SK-MEL-5 (cell line): ENCODE results near the gene MUC21. TPM values are rescaled to one million over a fixed set of nuclear protein-coding genes. Genes with fewer than 3 reads are reported as not detected.
A peak's percentile ranks its signal among the peaks of the same experiment; 100 is the strongest.

Source experiments
- DNase-seq: peaks from one replicate; pipeline ENCODE4 v3.0.0-alpha.2; 2016; ENCODE audit warnings: low read depth, low spot score
- in situ Hi-C: cut with HindIII; loops from 2 replicates; pipeline ENCODE4 v1.10.0; 2016; ENCODE audit warnings: low sequenced_read_pairs, high pct_unique_total_duplicates, low pct_unique_long_range_greater_than_20kb
- polyA plus RNA-seq, 2 experiments: library from polyadenylated mRNA; depleted of rRNA; stranded (reverse); fragments of >200 nt; gene quantifications; 2 replicates each; pipeline ENCODE4 v1.2.3, GENCODE V29; 2015
- total RNA-seq: library from RNA; depleted of rRNA; stranded (reverse); fragments of >200 nt; shearing (Covaris generic); gene quantifications from 2 replicates; pipeline ENCODE4 v1.2.3, GENCODE V29; 2014; rRNA removed

Gene MUC21
- not detected in 2 replicates for total RNA-seq
- not detected in 2 replicates for polyA plus RNA-seq (2015; cell fraction: cytosol; rRNA removed)
- polyA plus RNA-seq (2015; cell fraction: nucleus; rRNA removed): not detected in 2 replicates

DNA sequence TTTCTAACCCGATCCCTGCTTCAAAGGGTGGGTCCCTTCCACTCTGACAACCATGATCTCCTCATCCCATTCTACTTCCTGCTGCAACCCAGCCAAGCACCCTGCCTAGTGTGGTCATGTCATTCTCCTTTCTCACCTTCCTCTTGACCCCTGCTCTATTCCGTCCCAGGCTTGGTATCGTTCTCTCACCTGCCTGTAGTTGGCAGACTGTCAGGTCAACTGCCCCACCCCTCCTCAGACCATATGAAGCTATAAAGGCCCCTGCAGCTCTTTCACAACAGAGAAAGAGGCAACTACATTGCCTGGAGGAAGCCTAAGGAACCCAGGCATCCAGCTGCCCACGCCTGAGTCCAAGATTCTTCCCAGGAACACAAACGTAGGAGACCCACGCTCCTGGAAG is at the start of gene MUC21:
MUC21 (plus strand) TSS at position 280 of the 400 bp plus-strand sequence. CDS start 241 bp downstream, outside the sequence.
- in situ Hi-C loops: no loop called here
- DNase-seq: no peak

DNA sequence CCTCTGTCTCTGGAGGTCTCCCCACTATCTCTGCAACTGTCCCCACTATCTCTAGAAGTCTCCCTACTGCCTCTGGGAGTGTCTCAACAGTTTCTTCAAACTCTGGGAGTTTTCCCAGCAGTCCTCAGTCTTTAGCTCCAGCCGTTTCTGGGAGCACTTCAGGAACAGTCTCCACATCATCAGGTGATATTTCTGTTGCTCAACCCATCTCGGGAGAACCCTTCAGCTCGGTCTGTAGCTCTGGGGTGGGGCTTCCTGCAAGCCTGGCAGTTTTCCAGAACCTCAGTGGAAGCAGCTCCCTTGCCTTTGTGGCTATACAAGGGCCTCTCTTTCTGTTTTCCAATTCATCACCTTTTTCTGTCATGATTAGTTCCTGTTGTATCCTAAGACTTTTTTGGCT is 48.5 kb upstream of the MUC21 start:
- in situ Hi-C loops: no loop called here
- DNase-seq: peak; percentile 19

DNA sequence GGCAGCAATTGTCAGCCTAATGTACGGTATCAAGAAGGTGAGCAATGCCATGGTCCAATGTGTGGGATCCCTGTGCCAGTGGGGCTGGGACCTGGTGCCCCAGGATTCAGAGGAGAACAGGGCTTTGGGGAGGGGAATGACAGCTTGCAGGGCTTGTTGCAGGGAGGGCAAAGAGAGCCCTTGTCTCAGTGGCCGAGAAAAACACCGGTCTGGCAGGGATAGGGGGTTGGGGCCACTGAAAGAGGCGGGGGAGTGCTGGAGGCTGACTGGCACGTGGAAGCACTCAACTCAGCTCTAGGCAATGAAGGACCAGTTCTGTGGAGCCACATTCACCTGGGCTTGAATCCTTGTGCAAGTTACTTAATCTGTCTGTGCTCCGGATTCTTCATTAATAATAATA is 46.3 kb upstream of the MUC21 start:
- in situ Hi-C loops: no loop called here

DNA sequence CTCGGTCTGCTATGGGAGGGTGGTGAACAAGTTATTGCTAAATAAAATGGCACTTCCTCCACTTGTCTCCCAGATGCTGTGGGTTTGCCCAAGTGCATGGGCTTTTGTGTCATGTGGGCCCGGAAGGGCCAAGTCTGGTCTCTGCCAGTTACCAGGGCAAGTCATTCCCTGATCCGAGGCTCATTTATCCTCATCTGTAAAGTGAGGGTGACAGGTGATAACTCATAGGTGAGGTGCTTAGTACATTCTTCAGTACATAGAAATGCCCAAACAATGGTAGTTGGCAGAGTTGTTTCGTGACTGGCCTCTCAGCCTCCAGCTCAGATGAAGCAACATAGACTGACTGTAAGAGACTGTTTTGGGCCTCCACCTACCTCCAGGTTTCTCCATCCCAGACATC is 44.8 kb upstream of the MUC21 start:
- in situ Hi-C loops: no loop called here

More for the DNA sequence above, 46.3 kb upstream of the MUC21 start:
- DNase-seq: no peak

DNA sequence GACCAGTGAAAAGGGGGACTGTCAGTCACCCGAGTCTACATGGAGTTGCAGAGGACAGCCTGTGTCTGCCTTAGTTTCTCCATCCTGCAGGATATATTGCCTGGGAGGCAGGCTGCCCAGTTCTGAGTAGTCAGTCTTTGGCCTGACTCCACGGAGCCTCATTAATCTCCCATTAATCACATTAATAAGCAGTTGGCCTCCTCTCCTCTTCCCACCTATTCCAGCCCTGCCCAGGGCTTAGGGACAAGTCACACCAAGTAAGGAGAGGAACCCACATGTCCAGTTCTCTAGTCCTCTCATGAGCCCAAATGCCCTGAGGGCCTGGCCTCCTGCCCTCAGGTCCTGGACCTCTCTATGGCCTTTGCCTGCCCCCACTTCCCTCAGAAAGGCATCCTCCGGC is 44.0 kb upstream of the MUC21 start:
- in situ Hi-C loops: no loop called here
- DNase-seq: no peak

More for the DNA sequence above, 44.8 kb upstream of the MUC21 start:
- DNase-seq: no peak

DNA sequence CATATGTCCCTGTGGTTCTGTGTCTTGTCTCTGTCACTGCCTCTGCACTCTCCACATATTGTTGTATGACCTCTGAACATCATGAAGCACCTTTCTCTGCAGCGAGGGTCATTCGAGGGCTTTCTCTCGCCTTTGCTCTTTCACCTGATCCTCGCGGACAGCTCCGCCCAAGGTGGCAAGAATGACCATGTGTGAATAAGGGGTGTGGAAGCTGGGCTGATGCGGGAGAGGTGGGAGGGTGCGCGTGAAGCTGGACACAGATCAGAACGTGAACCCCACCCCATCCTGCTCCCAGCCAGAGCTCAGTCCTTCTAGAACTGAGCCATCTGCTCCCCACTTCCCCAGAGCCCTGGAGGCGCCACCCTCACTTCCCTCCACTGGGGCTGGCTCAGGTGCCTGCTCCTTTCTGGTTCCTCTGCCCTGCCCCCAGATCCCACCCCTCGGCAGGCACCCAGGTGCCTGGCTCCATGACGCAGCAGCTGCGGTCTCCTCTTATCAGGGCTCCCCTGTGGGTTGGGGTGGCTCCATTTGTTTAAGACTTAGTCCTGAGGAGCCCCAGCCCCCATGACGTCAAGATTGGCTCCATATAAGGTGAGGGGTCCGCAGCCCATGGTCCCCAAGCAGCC is 43.0 kb upstream of the MUC21 start, which contains the start of gene MUCL3:
MUCL3 (plus strand) TSS at position 613 of the 626 bp plus-strand sequence. CDS start 27 bp downstream, outside the sequence.
- in situ Hi-C loops: no loop called here
- DNase-seq: no peak

DNA sequence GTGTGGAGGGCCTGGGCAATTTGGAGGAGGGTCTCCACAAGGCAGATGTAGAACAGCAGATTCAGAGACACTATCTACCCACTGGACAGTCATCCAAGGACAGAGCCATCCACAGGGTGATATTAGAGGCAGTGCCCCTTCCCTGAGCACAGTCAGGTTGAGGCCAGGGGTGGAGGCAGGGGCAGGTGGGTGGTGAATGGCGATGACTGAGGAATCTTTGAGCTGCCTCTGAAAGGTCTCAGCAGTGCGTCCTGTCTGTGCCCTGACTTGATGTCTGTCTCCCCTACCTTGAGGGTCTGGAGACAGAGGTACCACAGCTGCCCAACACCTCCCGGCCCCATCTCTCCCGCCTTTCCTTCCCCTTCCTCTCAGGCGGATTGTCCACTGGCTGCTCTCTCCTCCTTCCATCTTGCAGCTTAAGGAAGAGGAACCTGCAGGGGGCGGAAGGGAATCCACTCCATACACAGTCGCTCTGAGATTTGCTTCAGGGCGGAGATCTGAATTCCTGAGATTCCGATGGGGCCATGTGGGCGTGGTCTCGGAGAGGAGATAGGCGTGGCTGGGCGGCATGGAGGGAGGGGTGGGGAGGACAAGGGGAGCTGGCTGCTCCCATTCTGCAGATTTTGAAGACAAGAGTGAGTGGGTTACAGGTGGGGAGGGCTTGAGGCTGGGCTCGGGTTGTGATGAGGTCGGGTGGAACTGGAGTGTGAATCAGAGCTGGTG is 41.0 kb upstream of the MUC21 start:
- in situ Hi-C loops: no loop called here
- DNase-seq: peak; percentile 91

DNA sequence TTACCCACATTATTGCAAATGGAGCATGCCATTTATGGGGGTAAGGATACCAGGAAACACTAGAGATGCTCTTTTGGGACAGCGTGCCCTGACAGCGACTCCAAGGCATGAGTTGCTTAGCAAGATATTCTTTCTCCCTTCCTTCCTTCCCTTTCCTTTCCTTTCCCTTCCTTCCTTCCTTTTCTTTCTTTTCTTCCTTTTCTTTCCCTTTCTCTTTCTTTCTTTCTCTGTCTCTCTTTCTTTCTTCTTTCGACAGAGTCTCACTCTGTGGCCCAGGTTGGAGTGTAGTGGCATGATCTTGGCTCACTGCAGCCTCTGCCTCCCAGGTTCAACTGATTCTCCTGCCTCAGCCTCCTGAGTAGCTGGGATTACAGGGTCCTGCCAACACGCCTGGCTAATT is 39.5 kb upstream of the MUC21 start:
- no peak for DNase-seq
- in situ Hi-C loops: no loop called here

DNA sequence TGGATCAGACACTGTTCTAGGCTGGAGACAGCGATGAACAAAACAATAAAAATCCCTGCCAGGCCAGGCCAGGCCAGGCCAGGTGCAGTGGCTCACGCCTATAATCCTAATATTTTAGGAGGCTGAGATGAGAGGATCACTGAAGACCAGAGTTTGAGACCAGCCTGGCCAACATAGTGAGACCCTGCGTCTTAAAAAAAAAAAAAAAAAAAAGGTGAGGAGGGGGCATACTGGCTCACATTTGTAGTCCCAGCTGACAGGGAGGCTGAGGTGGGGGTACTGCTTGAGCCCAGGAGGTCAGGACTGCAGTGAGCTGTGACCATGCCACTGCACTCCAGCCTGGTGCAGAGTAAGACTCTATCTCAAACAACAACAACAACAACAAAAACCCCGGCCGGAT is 38.2 kb upstream of the MUC21 start:
- in situ Hi-C loops: no loop called here
- no peak for DNase-seq

DNA sequence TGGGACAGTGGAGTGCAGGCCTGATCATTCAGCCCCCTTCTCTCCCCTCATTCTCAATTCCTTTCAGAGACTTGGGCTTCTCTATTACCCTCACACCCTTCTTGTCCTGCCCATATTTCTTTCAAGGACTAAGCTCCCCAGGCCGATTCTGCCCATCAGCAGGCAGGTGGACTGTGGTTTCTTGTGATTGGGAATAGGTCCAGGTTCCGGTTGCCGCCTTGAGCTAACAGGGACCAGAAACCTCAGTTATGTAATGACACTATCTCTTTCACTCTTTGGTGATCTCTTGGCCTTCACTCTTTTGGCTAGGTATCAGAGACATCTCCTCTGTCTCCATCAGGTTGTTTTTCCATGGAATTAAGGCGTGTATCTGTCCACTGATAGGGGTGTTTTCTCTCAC is 36.3 kb upstream of the MUC21 start:
- in situ Hi-C loops: no loop called here
- no peak for DNase-seq

DNA sequence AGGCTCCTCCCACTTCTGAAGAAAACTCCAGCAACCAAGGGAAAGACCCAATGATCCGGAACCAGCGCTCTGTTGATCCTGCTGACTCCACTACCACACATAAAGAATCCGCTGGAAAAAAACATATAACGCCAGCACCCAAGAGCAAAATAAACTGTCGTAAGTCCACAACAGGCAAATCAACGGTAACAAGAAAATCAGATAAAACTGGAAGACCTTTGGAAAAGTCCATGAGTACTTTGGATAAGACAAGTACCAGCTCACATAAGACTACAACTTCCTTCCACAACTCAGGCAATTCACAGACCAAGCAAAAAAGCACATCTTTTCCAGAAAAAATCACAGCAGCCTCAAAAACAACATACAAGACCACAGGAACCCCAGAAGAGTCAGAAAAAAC is 34.7 kb upstream of the MUC21 start:
- in situ Hi-C loops: no loop called here
- no peak for DNase-seq

DNA sequence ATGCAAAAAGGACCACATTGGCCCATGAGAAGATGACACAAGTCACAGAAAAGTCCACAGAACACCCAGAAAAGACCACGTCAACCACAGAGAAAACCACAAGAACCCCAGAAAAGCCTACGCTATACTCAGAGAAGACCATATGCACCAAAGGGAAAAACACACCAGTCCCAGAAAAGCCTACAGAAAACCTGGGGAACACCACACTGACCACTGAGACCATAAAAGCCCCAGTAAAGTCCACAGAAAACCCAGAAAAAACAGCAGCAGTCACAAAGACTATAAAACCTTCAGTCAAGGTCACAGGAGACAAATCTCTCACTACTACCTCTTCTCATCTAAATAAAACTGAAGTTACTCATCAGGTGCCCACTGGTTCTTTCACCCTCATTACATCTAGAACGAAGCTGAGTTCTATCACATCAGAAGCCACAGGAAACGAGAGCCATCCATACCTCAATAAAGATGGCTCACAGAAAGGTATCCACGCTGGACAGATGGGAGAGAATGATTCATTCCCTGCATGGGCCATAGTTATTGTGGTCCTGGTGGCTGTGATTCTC is 31.5 kb upstream of the MUC21 start:
- in situ Hi-C loops: no loop called here
- no peak for DNase-seq

DNA sequence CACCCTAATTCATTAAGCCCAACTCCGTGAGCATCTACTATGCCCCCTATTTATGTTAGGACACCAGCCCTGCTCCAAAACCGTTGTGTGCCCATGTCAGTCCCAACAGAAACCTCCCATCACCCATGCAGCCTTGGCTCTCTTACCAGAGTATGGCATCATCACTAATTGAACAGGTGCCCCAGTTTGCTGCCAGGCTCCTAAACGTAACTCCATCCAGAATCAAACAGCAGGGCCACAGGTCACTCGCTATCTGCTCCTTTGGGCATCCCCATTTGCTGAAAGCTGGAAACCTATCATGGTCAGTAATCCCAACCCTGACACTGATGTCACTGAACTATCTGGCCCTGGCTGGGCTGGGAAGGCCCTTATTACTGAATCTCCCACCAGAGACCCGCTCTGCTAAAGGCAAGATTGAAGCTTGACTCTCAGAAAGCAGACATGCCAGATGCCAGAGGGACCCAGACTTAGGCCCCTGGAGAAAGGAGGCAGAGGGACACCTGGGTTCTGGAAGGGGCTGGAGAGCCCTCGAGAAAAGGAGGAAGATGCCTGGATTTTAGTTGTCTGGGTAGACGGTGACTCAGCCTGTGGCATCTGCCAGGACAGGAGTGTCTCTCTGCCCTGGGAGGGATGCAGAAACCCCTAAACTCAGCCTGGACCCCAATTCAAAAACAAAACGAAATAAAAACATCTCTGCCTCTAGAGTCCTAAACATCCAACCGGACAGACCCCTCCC is 28.7 kb upstream of the MUC21 start:
- no peak for DNase-seq
- in situ Hi-C loops: no loop called here

DNA sequence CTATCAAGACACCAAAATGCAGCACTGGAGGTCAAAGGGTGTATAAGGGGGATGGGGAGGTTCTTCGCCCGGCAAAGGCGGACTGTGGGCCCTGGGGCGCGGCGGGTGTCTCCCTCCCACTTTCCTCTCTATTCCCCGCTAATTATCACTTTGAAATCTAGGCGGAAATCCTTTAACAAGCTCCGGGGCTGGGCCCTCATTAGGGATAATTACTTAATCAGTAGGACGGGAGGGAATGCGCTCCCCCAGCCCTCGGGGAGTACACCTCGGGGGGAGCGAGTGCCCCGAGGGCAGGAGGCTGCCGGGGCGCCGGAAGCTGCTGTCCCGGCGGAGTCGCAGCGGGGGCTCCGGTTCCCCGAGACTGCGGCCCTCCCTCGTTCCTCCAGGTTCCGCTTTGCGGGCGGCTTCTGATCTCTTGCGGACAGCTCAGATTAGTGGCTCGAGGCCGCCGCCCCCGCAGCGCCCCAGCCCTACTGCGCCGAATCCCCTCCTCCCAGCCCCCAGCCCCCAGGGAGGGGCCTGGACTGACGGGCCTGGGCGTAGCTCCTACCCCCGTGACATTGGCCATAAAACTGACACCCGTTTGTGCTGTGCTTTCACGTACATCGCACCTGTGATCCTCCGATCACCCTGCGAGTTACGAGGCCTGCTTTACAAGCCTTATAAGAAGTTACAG is 28.0 kb upstream of the MUC21 start:
- no peak for DNase-seq
- in situ Hi-C loops: no loop called here

DNA sequence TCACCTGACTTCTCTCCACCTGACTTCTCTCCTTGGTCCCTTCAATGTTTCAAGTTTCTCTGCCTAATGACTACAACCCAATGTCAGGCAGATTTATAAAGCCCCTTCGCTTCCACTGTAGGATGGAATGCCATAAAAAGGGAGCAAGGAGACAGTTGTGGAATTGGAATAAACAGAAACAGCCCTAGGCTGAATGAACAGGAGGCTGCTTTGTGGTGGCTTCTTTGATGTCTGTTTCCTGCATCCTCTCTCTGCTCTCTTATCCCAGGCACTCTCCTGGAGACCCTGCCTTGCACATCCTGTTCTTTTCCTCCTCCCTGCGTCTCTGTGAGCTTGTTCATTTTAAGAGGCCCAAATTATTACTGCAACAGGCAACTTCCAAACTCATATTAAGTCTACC is 25.8 kb upstream of the MUC21 start:
- DNase-seq: peak; percentile 9
- in situ Hi-C loops: no loop called here

DNA sequence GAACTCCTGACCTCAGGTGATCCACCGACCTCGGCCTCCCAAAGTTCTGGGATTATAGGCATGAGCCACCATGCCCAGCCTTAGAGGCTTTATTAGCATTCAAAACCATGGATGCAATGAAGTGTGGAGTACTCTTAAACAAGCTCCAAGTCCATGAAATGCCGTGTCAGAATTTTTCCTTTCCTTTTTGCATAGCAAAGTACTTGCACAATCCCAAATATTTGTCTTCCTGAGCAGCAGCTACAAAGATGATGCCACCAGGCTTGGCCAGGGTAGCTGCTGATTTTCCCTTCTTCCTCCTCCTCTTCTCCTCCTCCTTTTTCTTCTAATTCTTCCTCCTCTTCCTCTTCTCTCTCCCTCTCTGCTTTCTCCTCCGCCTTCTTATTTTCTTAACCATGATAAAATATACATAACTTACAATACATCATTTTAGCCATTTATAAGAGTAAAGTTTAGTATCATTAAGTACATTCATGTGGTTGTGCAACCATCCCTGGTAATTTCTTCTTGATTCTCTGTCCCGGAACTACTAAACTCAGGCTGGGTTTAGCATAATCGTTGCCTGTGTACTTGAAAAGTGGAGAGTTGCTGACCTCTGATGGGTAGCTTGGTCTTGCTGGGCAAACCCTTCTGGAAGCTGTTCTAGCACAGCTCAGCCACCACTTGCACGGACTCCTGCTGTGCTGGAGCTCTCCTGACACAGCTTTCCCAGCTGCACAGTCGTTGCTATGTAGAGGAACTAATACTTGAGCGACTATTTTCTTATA is 22.4 kb upstream of the MUC21 start:
- DNase-seq: no peak
- in situ Hi-C loops: no loop called here

DNA sequence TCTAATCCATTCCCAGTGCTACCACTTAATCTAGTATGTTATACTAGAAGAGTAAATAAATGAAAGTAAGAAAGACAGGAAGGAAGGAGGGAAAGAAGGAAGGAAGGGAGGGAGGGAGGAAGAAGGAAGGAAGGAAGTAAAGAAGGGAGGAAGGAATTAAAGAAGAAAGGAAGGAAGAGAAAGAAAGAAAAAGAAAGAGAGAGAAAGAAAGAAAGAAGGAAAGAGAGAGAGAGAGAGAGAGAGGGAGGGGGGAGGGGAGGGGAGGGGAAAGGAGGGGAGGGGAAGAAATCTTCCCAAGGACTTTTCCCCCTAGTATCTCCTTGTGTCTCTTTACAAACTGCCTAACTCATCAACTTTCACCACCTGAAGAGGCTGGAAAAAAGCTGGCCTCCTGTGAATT is 20.8 kb upstream of the MUC21 start:
- in situ Hi-C loops: no loop called here
- DNase-seq: no peak
